ENCODE results near the gene SHB.

The SHB gene

GRCh38 chr9:37935096-37935495 lies 133.9 kb downstream of the SHB start:
- Histone ChIP-seq H3F3A (ENCODE audit: insufficient read depth, low read length) (no peaks in the 10 kb centered on the region), H3K79me2 (ENCODE audit: insufficient read depth, low read length) (no peaks in the 10 kb centered on the region), H3K4me3 (ENCODE audit: low read depth, low read length, poor library complexity, severe bottlenecking) (no peak overlapping the region), H3K4me1 (ENCODE audit: insufficient read depth, low read length, severe bottlenecking) (no peaks in the 10 kb centered on the region), H2AFZ (ENCODE audit: low read length) (no peak overlapping the region), H3K4me2 (ENCODE audit: low read length) (no peak overlapping the region), H4K20me1 (ENCODE audit: insufficient read depth, low read length) (no peaks in the 10 kb centered on the region), H3K27ac (ENCODE audit: low read depth, low read length, poor library complexity, severe bottlenecking) (no peak overlapping the region), H3K9me2 (ENCODE audit: low read depth, low read length) (no peaks in the 10 kb centered on the region), H3K36me3 (ENCODE audit: insufficient read depth, low read length) (no peaks in the 10 kb centered on the region), H3K9ac (ENCODE audit: low read length) (no peak overlapping the region), H3K9me3 (ENCODE audit: low read length) (no peaks in the 10 kb centered on the region), H3K27me3 (ENCODE audit: insufficient read depth, low read length) (no peaks in the 10 kb centered on the region)
- TF ChIP-seq CTCF (IDR thresholded peaks at IDR 0.05; ENCODE audit: low read length) = no peak
- no peak for TF ChIP-seq EZH2 (IDR thresholded peaks at IDR 0.05; ENCODE audit: borderline replicate concordance, low read length)

GRCh38 chr9:37931592-37931991 lies 137.4 kb downstream of the SHB start:
- TF ChIP-seq CTCF (IDR thresholded peaks at IDR 0.05; ENCODE audit: low read length) = no peak
- no peak for TF ChIP-seq EZH2 (IDR thresholded peaks at IDR 0.05; ENCODE audit: borderline replicate concordance, low read length)
- Histone ChIP-seq H3K36me3 (ENCODE audit: insufficient read depth, low read length) (no peaks in the 10 kb centered on the region), H3K79me2 (ENCODE audit: insufficient read depth, low read length) (no peaks in the 10 kb centered on the region)

GRCh38 chr9:37929441-37929895 lies 139.6 kb downstream of the SHB start:
- Histone ChIP-seq H3F3A (ENCODE audit: insufficient read depth, low read length) (no peaks in the 10 kb centered on the region), H4K20me1 (ENCODE audit: insufficient read depth, low read length) (no peaks in the 10 kb centered on the region), H3K79me2 (ENCODE audit: insufficient read depth, low read length) (no peaks in the 10 kb centered on the region), H3K27me3 (ENCODE audit: insufficient read depth, low read length) (no peaks in the 10 kb centered on the region), H3K27ac (ENCODE audit: low read depth, low read length, poor library complexity, severe bottlenecking) (no peak overlapping the region), H3K36me3 (ENCODE audit: insufficient read depth, low read length) (no peaks in the 10 kb centered on the region), H3K9me2 (ENCODE audit: low read depth, low read length) (no peaks in the 10 kb centered on the region), H3K4me1 (ENCODE audit: insufficient read depth, low read length, severe bottlenecking) (no peaks in the 10 kb centered on the region), H3K4me2 (ENCODE audit: low read length) (no peak overlapping the region), H2AFZ (ENCODE audit: low read length) (no peak overlapping the region), H3K9ac (ENCODE audit: low read length) (no peak overlapping the region), H3K9me3 (ENCODE audit: low read length) (no peaks in the 10 kb centered on the region), H3K4me3 (ENCODE audit: low read depth, low read length, poor library complexity, severe bottlenecking) (no peak overlapping the region)
- no peak for TF ChIP-seq CTCF (IDR thresholded peaks at IDR 0.05; ENCODE audit: low read length)
- no peak for TF ChIP-seq EZH2 (IDR thresholded peaks at IDR 0.05; ENCODE audit: borderline replicate concordance, low read length)

More at GRCh38 chr9:37931592-37931991, 137.4 kb downstream of the SHB start:
- no peaks in the 10 kb centered on the region for H3K9me3 ChIP-seq (ENCODE audit: low read length)
- no peak overlapping the region for H3K27ac ChIP-seq (ENCODE audit: low read depth, low read length, poor library complexity, severe bottlenecking)
- H3K4me2 ChIP-seq (ENCODE audit: low read length) = no peak overlapping the region
- H3K4me3 ChIP-seq (ENCODE audit: low read depth, low read length, poor library complexity, severe bottlenecking) = no peak overlapping the region
- H4K20me1 ChIP-seq (ENCODE audit: insufficient read depth, low read length) = no peaks in the 10 kb centered on the region
- no peaks in the 10 kb centered on the region for H3K27me3 ChIP-seq (ENCODE audit: insufficient read depth, low read length)
- H3K9ac ChIP-seq (ENCODE audit: low read length) = no peak overlapping the region
- no peaks in the 10 kb centered on the region for H3K9me2 ChIP-seq (ENCODE audit: low read depth, low read length)
- H3K4me1 ChIP-seq (ENCODE audit: insufficient read depth, low read length, severe bottlenecking) = no peaks in the 10 kb centered on the region
- no peak overlapping the region for H2AFZ ChIP-seq (ENCODE audit: low read length)
- no peaks in the 10 kb centered on the region for H3F3A ChIP-seq (ENCODE audit: insufficient read depth, low read length)

Measured in OCI-LY1 (cell line).